ENCODE results near the gene C2CD2L. TPM values are rescaled to one million over a fixed set of nuclear protein-coding genes. Genes with fewer than 3 reads are reported as not detected.
A peak's percentile ranks its signal among the peaks of the same experiment; 100 is the strongest.

C2CD2L gene
- total RNA-seq, 1 experiment from 2014 or later, result 5.6 TPM

DNA sequence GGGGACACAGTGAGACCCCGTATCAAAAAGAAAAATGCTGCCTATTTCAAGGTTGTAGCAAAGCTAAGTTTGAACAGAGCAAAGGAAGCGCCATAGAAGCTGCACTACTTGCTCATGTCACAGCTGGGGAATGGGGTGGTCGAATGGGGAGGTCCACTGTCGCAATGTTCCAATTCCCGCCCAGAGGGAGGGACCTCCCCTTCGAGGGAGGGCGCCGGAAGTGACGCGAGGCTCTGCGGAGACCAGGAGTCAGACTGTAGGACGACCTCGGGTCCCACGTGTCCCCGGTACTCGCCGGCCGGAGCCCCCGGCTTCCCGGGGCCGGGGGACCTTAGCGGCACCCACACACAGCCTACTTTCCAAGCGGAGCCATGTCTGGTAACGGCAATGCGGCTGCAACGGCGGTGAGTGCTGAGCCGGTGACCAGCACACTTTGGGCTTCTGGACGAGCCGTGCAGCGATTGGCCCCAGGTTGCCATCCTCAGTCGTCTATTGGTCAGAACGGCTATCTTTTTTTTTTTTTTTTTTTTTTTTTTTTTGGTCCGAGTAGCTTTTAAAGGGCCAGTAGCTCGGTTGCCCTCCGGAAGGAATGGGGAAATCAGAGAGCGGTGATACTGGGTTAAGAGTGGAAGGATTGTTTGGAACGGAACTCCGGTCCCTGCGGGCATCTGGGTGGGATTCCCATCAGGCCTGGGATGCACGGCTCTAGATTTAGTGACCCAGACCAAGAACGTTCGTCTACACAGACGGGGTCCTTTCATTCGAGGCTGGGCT, 22.3 kb upstream of the C2CD2L start, which contains the start of gene HMBS:
Gene HMBS (plus strand): TSS at position 219 of the 774 bp plus-strand sequence. CDS start 153 bp downstream, at position 372.
- no peaks in the 10 kb centered on the region for H4K20me1 ChIP-seq (ENCODE audit: control insufficient read depth, insufficient read depth, insufficient read length)
- no peak within 1 kb of the TSS for H4K91ac ChIP-seq (ENCODE audit: insufficient read length, low read depth, low read length)
- no peaks in the 10 kb centered on the region for H3K4me1 ChIP-seq (ENCODE audit: insufficient read depth, low read length)
- no peak within 1 kb of the TSS for H2BK12ac ChIP-seq (ENCODE audit: insufficient read length, low read depth, low read length)
- no peak within 1 kb of the TSS for H4K8ac ChIP-seq (replicated peaks; ENCODE audit: insufficient read length, low read depth, low read length)
- Mint-ChIP-seq H3K36me3 (ENCODE audit: insufficient read depth in 1 of 3, low read depth in 3 of 3) (peaks cover 11 to 29% (median 23%) of the 10 kb centered on the region in 3 experiments; a peak in 6 of 7 replicates), H3K4me3 (peak within 1 kb of the TSS; percentile 98), H3K27ac (peak within 1 kb of the TSS; percentile 96 to 99 (median 98)), H3K9me3 (no peaks in the 10 kb centered on the region), H3K27me3 (ENCODE audit: low read depth) (no peaks in the 10 kb centered on the region), H3K4me1 (peaks cover 7 to 13% of the 10 kb centered on the region in 2 experiments; a peak in 3 of 4 replicates)
- no peak for TF ChIP-seq CTCF (conservative IDR thresholded peaks at IDR 0.05)
- no peak within 1 kb of the TSS for H2AK5ac ChIP-seq (ENCODE audit: insufficient read length, low read length)
- no peak within 1 kb of the TSS for H2BK5ac ChIP-seq (ENCODE audit: insufficient read length, low read length)
- peak within 1 kb of the TSS; percentile 75 for H3K4me2 ChIP-seq (ENCODE audit: insufficient read depth, insufficient read length, low read length)
- H3K23ac ChIP-seq (ENCODE audit: insufficient read length, low read depth, low read length), result no peak within 1 kb of the TSS
- H3K9me3 ChIP-seq (ENCODE audit: control insufficient read depth, low read depth, low read length), result no peaks in the 10 kb centered on the region
- no peak within 1 kb of the TSS for H3K27ac ChIP-seq (ENCODE audit: insufficient read length, low read depth, low read length)
- no peak within 1 kb of the TSS for H2BK20ac ChIP-seq (ENCODE audit: low read depth, low read length, poor library complexity, severe bottlenecking)
- DNase-seq, result peak; percentile 96
- no peak within 1 kb of the TSS for H4K5ac ChIP-seq (ENCODE audit: insufficient read length, low read depth, low read length)
- H3K23me2 ChIP-seq (ENCODE audit: insufficient read length, low read depth, low read length, poor library complexity, severe bottlenecking), result peaks cover 4% of the 10 kb centered on the region
- H3K14ac ChIP-seq (ENCODE audit: insufficient read depth, low read length), result peak within 1 kb of the TSS; percentile 95
- peak within 1 kb of the TSS; percentile 92 for H3K18ac ChIP-seq (ENCODE audit: insufficient read length, low read depth, low read length)
- no peaks in the 10 kb centered on the region for H3K27me3 ChIP-seq (ENCODE audit: insufficient read depth, low read length)
- H2AFZ ChIP-seq (ENCODE audit: low read length), result no peak within 1 kb of the TSS
- H2BK15ac ChIP-seq (ENCODE audit: low read depth, low read length), result no peak within 1 kb of the TSS
- H2BK120ac ChIP-seq (ENCODE audit: low read depth, low read length, poor library complexity, severe bottlenecking), result peak within 1 kb of the TSS; percentile 40
- no peak within 1 kb of the TSS for H3T11ph ChIP-seq (ENCODE audit: low read length)
- H3K4ac ChIP-seq (ENCODE audit: low read depth, low read length), result no peak within 1 kb of the TSS; the same call in 1 of the 2 replicates
- H3K56ac ChIP-seq (ENCODE audit: insufficient read length, low read depth, low read length), result no peak within 1 kb of the TSS
- peak within 1 kb of the TSS; percentile 80 for H3K9ac ChIP-seq (ENCODE audit: extremely low read depth, insufficient read length, low read length)
- H3K79me2 ChIP-seq (ENCODE audit: insufficient read depth, low read length), result no peaks in the 10 kb centered on the region; the same call in 1 of the 2 replicates
- H3K79me1 ChIP-seq (ENCODE audit: insufficient read depth, low read depth, low read length, poor library complexity, severe bottlenecking), result no peaks in the 10 kb centered on the region
- no CpG with 5 or more reads among the region's 45 CpGs for WGBS (ENCODE audit: extremely low coverage, insufficient read length, low lambda C conversion rate)

All from H9 (cell line).